Testis (tissue), 3 donors: ENCODE measurements around the gene GPR137. TPM values are rescaled to one million over a fixed set of nuclear protein-coding genes. Genes with fewer than 3 reads are reported as not detected.

Experiments
- DNase-seq: peaks from one replicate; pipeline ENCODE4 v3.0.0-alpha.2; 2019
- H3K27ac ChIP-seq, 2 donors: fragments of 200-600 bp; sonication (generic); one replicate each; pipeline ENCODE4 v1.5.1; 2019
- H3K27me3 ChIP-seq: fragments of 200-600 bp; sonication (generic); one replicate; pipeline ENCODE4 v1.5.1; 2019
- H3K36me3 ChIP-seq: fragments of 200-600 bp; sonication (generic); one replicate; pipeline ENCODE4 v1.5.1; 2017; ENCODE audit warnings: low read depth; ENCODE audit errors: missing control alignments
- H3K4me1 ChIP-seq: fragments of 200-600 bp; sonication (generic); one replicate; pipeline ENCODE4 v1.5.1; 2019
- H3K4me3 ChIP-seq, 2 donors: fragments of 200-600 bp; sonication (generic); one replicate each; pipeline ENCODE4 v1.5.1; 2017 to 2019
- H3K9me3 ChIP-seq: fragments of 200-600 bp; sonication (generic); one replicate; pipeline ENCODE4 v1.5.1; 2017
- POLR2A ChIP-seq: fragments of 450-650 bp; IDR thresholded peaks from one replicate; pipeline ENCODE4 v1.6.1; 2017; ENCODE audit warnings: antibody characterized with exemption, mild to moderate bottlenecking, moderate library complexity
- WGBS, 2 donors: methylation state at CpG; one replicate each; pipeline ENCODE4 v1.1.5; 2018; 5-methylcytosine and 5-hydroxymethylcytosine counted together
- intact Hi-C: fragments of 100-400 bp; cut with DNase I; formaldehyde crosslinking; loops from one replicate; pipeline ENCODE4 v1.15.1; 2023; ENCODE audit warnings: low total_unique reads
- polyA plus RNA-seq: library from polyadenylated mRNA; stranded (reverse); fragments of 350-450 nt; fragmentation: Illumina TruSeq; extraction: RNeasy Lipid Tissue Mini Kit (QIAGEN cat#74804); gene quantifications from one replicate; pipeline ENCODE4 v1.2.3, GENCODE V29; 2014; ENCODE audit warnings: low read depth, low replicate concordance; ENCODE audit not compliant: insufficient read depth
- total RNA-seq, 2 donors: library from RNA; depleted of rRNA; stranded (reverse); fragments of >200 nt; gene quantifications; one replicate each; pipeline ENCODE4 v1.2.3, GENCODE V29; 2016
- TF ChIP-seq, protein P1 (sequence below), 3 experiments: fragments of 450-650 bp in 2 of 3; fragments of 200-600 bp in 1 of 3; sonication (generic) in 1 of 3; IDR thresholded peaks; one replicate each; pipeline ENCODE4 v1.5.1; 2016 to 2019; ENCODE audit warnings: antibody characterized with exemption in 3 of 3, mild to moderate bottlenecking in 2 of 3, moderate library complexity in 1 of 3

Gene GPR137
- total and polyA plus RNA-seq, 3 donors from 2014 or later = 204 to 390 (median 230) TPM

DNA sequence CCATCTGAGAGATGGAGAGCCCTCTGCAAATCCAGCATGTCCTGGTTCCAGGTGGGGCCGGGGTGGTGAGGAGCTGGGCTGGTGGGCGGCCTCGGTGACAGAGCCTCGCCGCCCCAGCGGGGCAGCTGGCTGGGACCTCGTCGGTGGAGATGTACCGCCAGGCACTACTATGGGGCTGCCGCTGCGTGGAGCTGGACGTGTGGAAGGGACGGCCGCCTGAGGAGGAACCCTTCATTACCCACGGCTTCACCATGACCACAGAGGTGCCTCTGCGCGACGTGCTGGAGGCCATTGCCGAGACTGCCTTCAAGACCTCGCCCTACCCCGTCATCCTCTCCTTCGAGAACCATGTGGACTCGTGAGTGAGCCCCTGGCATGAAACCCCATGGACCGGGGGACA is 27.3 kb upstream of the GPR137 start:
- no peaks in the 10 kb centered on the region for H3K4me1 ChIP-seq
- no peaks in the 10 kb centered on the region for H3K27me3 ChIP-seq
- no peak overlapping the region for H3K4me3 ChIP-seq
- H3K36me3 ChIP-seq = no peaks in the 10 kb centered on the region
- no peak for TF ChIP-seq POLR2A
- TF ChIP-seq, protein P1, sequence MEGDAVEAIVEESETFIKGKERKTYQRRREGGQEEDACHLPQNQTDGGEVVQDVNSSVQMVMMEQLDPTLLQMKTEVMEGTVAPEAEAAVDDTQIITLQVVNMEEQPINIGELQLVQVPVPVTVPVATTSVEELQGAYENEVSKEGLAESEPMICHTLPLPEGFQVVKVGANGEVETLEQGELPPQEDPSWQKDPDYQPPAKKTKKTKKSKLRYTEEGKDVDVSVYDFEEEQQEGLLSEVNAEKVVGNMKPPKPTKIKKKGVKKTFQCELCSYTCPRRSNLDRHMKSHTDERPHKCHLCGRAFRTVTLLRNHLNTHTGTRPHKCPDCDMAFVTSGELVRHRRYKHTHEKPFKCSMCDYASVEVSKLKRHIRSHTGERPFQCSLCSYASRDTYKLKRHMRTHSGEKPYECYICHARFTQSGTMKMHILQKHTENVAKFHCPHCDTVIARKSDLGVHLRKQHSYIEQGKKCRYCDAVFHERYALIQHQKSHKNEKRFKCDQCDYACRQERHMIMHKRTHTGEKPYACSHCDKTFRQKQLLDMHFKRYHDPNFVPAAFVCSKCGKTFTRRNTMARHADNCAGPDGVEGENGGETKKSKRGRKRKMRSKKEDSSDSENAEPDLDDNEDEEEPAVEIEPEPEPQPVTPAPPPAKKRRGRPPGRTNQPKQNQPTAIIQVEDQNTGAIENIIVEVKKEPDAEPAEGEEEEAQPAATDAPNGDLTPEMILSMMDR (IDR thresholded peaks at IDR 0.05) = no peak
- intact Hi-C loops = no loop called here
- H3K9me3 ChIP-seq = no peaks in the 10 kb centered on the region
- no peak for DNase-seq
- WGBS, 2 donors = 88 to 90% methylated on average over 23 to 24 of the region's 24 CpGs
- no peak overlapping the region for H3K27ac ChIP-seq

DNA sequence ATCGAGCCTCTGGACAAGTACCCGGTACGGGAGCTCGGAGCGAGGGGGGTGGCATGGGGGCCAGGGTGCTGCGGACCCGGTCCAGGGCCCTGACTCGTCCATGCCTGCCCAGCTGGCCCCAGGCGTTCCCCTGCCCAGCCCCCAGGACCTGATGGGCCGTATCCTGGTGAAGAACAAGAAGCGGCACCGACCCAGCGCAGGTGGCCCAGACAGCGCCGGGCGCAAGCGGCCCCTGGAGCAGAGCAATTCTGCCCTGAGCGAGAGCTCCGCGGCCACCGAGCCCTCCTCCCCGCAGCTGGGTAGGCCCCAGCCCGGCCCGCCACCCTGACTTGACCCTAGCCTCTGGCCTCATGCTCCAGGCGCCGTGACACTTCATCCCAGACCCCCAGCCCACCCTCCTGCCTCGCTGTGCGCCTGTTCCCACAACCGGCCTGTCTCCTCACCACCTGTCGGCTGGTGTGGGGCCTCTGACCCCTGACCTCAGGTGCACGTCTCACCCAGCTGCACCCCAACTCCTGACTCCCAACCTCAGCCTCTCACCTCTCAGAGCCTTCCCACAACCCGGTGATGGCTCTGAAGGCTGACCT is 26.6 kb upstream of the GPR137 start:
- Histone ChIP-seq H3K9me3 (no peaks in the 10 kb centered on the region), H3K36me3 (no peaks in the 10 kb centered on the region), H3K27me3 (no peaks in the 10 kb centered on the region), H3K4me1 (peaks cover 1% of the 10 kb centered on the region), H3K27ac (no peak overlapping the region), H3K4me3 (no peak overlapping the region)
- 92 to 96% methylated on average over 27 to 32 of the region's 32 CpGs for WGBS, 2 donors
- no peak for TF ChIP-seq POLR2A
- TF ChIP-seq, protein P1 (IDR thresholded peaks at IDR 0.05) = no peak
- DNase-seq = no peak
- intact Hi-C loops = no loop called here

DNA sequence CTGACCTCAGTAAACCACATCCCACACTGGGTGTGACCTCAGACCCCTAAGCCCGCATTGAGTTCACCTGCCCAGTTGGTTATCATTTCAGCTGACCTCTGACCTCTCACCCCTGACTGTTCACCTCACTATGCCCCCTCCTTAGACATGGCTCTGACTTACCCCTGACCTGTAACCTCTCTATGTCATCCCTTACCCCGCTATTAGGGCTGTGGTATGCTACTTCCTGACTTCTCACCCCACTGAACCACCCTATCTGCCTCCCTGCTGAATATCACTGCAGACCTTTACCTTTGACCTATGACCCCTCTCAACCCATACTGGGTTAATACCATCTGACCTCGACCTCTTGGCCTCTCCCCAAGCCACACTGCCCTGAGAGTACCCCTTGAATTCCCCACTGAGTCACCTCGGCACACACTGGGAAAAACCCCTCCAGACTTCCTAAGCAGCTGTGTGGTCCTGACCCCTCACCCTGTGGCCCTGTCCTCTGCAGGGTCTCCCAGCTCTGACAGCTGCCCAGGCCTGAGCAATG is 26.0 kb upstream of the GPR137 start:
- no peak for DNase-seq
- no peaks in the 10 kb centered on the region for H3K9me3 ChIP-seq
- intact Hi-C loops = no loop called here
- H3K27me3 ChIP-seq = no peaks in the 10 kb centered on the region
- H3K36me3 ChIP-seq = no peaks in the 10 kb centered on the region
- no peak overlapping the region for H3K27ac ChIP-seq
- TF ChIP-seq, protein P1 (IDR thresholded peaks at IDR 0.05) = no peak
- TF ChIP-seq POLR2A = no peak
- H3K4me3 ChIP-seq = no peak overlapping the region
- 85 to 90% methylated on average over 4 of the region's 4 CpGs for WGBS, 2 donors
- peaks cover 6% of the 10 kb centered on the region for H3K4me1 ChIP-seq

DNA sequence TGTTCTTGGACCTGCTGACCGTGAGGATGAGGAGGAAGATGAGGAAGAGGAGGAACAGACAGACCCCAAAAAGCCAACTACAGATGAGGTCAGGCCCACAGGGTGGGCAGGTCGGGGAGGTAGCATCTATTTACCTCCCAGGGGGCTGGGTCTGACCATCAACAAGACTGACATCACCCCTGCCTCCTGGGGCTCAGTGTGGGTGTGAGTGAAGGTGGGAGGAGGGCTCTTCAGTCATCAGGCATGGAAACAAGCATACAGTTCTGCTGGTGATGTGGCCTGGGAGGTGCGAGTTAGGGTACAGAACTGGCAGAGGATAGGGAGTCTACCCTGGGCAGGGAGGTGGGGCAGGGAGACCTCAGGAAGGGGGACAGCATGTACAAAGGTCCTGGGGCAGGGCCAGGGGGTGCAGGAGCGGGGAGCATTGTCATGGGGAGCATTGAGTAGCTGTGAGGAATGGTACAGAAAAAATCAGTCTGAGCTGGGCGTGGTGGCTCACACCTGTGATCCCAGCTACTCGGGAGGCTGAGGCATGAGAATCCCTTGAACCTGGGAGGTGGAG is 25.4 kb upstream of the GPR137 start:
- no peak overlapping the region for H3K27ac ChIP-seq
- no peaks in the 10 kb centered on the region for H3K27me3 ChIP-seq
- intact Hi-C loops = no loop called here
- H3K36me3 ChIP-seq = no peaks in the 10 kb centered on the region
- no peaks in the 10 kb centered on the region for H3K9me3 ChIP-seq
- H3K4me1 ChIP-seq = peaks cover 6% of the 10 kb centered on the region
- no peak for TF ChIP-seq POLR2A
- TF ChIP-seq, protein P1 (IDR thresholded peaks at IDR 0.05) = no peak
- WGBS, 2 donors = 86 to 94% methylated on average over 6 of the region's 6 CpGs
- no peak overlapping the region for H3K4me3 ChIP-seq
- no peak for DNase-seq
